Measurements from ENCODE around the gene PPP1R15A.

Gene PPP1R15A

GRCh38 chr19:48925240-48925843 is 53.1 kb downstream of the PPP1R15A start:
- TF ChIP-seq CTCF (IDR thresholded peaks at IDR 0.05), result no peak
